B cell (primary cell): Measurements from ENCODE around the gene TPCN2. TPM values are rescaled to one million over a fixed set of nuclear protein-coding genes. Genes with fewer than 3 reads are reported as not detected.

Experiments
- ATAC-seq: fragments of 200-7000 bp; cut with Tn5 transposase; one replicate; pipeline ENCODE4 v1.10.0; 2021; ENCODE audit warnings: low read depth, mild to moderate bottlenecking, moderate number of reproducible peaks, moderate library complexity
- CTCF ChIA-PET: fragments of 350-600 bp; sonication (Branson Sonifier 250); formaldehyde crosslinking; loops from one replicate; lab custom pipeline; 2021; ENCODE audit warnings: antibody characterized with exemption, inconsistent platforms; lab: Charles Lee
- POLR2A ChIA-PET: fragments of 350-600 bp; sonication (Branson Sonifier 250); formaldehyde crosslinking; loops from one replicate; lab custom pipeline; 2021; ENCODE audit warnings: antibody characterized with exemption; lab: Charles Lee
- DNase-seq: peaks from one replicate; pipeline ENCODE4 v3.0.0; 2013
- H2AFZ ChIP-seq: 2 replicates; pipeline ENCODE4 v1.6.1; 2012; ENCODE audit warnings: mild to moderate bottlenecking, low read depth, low read length; ENCODE audit not compliant: insufficient read depth, poor library complexity, severe bottlenecking
- H3K27ac ChIP-seq, 2 donors: 1 replicate in 1 of 2; 2 replicates in 1 of 2; pipeline ENCODE4 v1.5.1; 2012 to 2013; ENCODE audit warnings: low read length in 2 of 2, mild to moderate bottlenecking in 2 of 2, moderate library complexity in 1 of 2
- H3K27me3 ChIP-seq, 4 experiments: fragments of 200-600 bp in 1 of 4; sonication (generic) in 1 of 4; replicated peaks in 1 of 4; 1 replicate in 2 of 4; 2 replicates in 2 of 4; pipeline versions ENCODE4 v1.6.1 to v1.7.0; 2013 to 2016; ENCODE audit warnings: low read length in 3 of 4, mild to moderate bottlenecking in 2 of 4, mixed read lengths in 1 of 4, moderate library complexity in 1 of 4; ENCODE audit not compliant: insufficient read depth in 4 of 4, control insufficient read depth in 3 of 4; ENCODE audit errors: control extremely low read depth in 1 of 4
- H3K36me3 ChIP-seq, 2 experiments: replicated peaks in 1 of 2; 1 replicate in 1 of 2; 2 replicates in 1 of 2; pipeline versions ENCODE4 v1.6.1 to v1.7.1; 2013; ENCODE audit warnings: low read length in 1 of 2; ENCODE audit not compliant: insufficient read depth in 2 of 2, control insufficient read depth in 1 of 2; ENCODE audit errors: control extremely low read depth in 1 of 2, extremely low read depth in 1 of 2
- H3K4me1 ChIP-seq, 2 donors: fragments of 200-600 bp in 1 of 2; sonication (generic) in 1 of 2; 1 replicate in 1 of 2; 2 replicates in 1 of 2; pipeline versions ENCODE4 v1.5.1 to v1.6.1; 2013 to 2017; ENCODE audit warnings: low read length in 2 of 2; ENCODE audit not compliant: control insufficient read depth in 2 of 2, insufficient read depth in 2 of 2
- H3K4me2 ChIP-seq: replicated peaks from 2 replicates; pipeline ENCODE3; 2012; ENCODE audit warnings: mild to moderate bottlenecking, low read depth, low read length; ENCODE audit not compliant: poor library complexity, severe bottlenecking
- H3K4me3 ChIP-seq, 5 experiments: fragments of 200-600 bp in 1 of 5; sonication (generic) in 1 of 5; 1 replicate in 3 of 5; 2 replicates in 2 of 5; pipeline versions ENCODE4 v1.5.1 to v1.7.0; 2011 to 2016; ENCODE audit warnings: low read length in 4 of 5, mild to moderate bottlenecking in 4 of 5, low read depth in 2 of 5, control low read depth in 1 of 5, moderate library complexity in 1 of 5; ENCODE audit not compliant: insufficient read depth in 1 of 5; ENCODE audit errors: control extremely low read depth in 1 of 5, extremely low read depth in 1 of 5
- H3K79me2 ChIP-seq: fragments of 200-600 bp; sonication (generic); one replicate; pipeline ENCODE4 v1.6.0; 2016; ENCODE audit warnings: low read length; ENCODE audit not compliant: control insufficient read depth, insufficient read depth
- H3K9ac ChIP-seq: fragments of 200-600 bp; sonication (generic); 2 replicates; pipeline ENCODE4 v1.6.1; 2017; ENCODE audit warnings: mild to moderate bottlenecking, low read length, moderate library complexity
- H3K9me3 ChIP-seq, 3 donors: one replicate each; pipeline versions ENCODE4 v1.6.1 to v1.7.1; 2013; ENCODE audit warnings: low read length in 2 of 3; ENCODE audit not compliant: control insufficient read depth in 2 of 3, insufficient read depth in 1 of 3; ENCODE audit errors: control extremely low read depth in 1 of 3
- H4K20me1 ChIP-seq: 2 replicates; pipeline ENCODE4 v1.6.0; 2012; ENCODE audit warnings: mild to moderate bottlenecking, low read length; ENCODE audit not compliant: insufficient read depth, control insufficient read depth, poor library complexity, severe bottlenecking
- H3K27ac Mint-ChIP-seq: one replicate; pipeline ENCODE4 v1.8.0; 2021; ENCODE audit warnings: mixed read lengths
- H3K27me3 Mint-ChIP-seq: one replicate; pipeline ENCODE4 v1.8.0; 2021; ENCODE audit warnings: mixed read lengths
- H3K4me1 Mint-ChIP-seq: one replicate; pipeline ENCODE4 v1.8.0; 2021; ENCODE audit warnings: mixed read lengths
- H3K4me3 Mint-ChIP-seq: one replicate; pipeline ENCODE4 v1.8.0; 2021; ENCODE audit warnings: mixed read lengths
- H3K9me3 Mint-ChIP-seq: one replicate; pipeline ENCODE4 v1.8.0; 2022; ENCODE audit warnings: mixed read lengths; ENCODE audit not compliant: insufficient read depth
- EZH2 ChIP-seq: IDR thresholded peaks from 2 replicates; pipeline ENCODE4 v1.6.1; 2012; ENCODE audit warnings: borderline replicate concordance, low read depth, mild to moderate bottlenecking, moderate library complexity, low read length; ENCODE audit not compliant: insufficient read depth, poor library complexity, severe bottlenecking
- WGBS: methylation state at CpG from one replicate; pipeline ENCODE4 v1.1.5; 2013; ENCODE audit warnings: missing lambda C conversion rate; ENCODE audit not compliant: insufficient coverage; 5-methylcytosine and 5-hydroxymethylcytosine counted together
- intact Hi-C: fragments of 100-400 bp; cut with micrococcal nuclease; formaldehyde crosslinking; loops from one replicate; pipeline ENCODE4 v1.10.0; 2022
- polyA plus RNA-seq: library from polyadenylated mRNA; depleted of rRNA; stranded (reverse); fragments of >200 nt; gene quantifications from 2 replicates; pipeline ENCODE4 v1.2.3, GENCODE V29; 2012
- total RNA-seq, 2 donors: library from RNA; stranded (reverse); fragments of 120-200 nt in 1 of 2; gene quantifications; 1 replicate in 1 of 2; 2 replicates in 1 of 2; pipeline versions ENCODE4 v1.2.3 to v1.2.4, GENCODE V29; 2013 to 2022
- TF ChIP-seq, protein P1 (sequence below): fragments of 200-600 bp; IDR thresholded peaks from one replicate; pipeline ENCODE4 v1.8.0; 2022; ENCODE audit warnings: antibody characterized with exemption, mild to moderate bottlenecking

The TPCN2 gene
- total and polyA plus RNA-seq, 2 donors (not counting 1 experiment from before 2014, with no cell fraction given), result 16.8 to 71.4 TPM

DNA sequence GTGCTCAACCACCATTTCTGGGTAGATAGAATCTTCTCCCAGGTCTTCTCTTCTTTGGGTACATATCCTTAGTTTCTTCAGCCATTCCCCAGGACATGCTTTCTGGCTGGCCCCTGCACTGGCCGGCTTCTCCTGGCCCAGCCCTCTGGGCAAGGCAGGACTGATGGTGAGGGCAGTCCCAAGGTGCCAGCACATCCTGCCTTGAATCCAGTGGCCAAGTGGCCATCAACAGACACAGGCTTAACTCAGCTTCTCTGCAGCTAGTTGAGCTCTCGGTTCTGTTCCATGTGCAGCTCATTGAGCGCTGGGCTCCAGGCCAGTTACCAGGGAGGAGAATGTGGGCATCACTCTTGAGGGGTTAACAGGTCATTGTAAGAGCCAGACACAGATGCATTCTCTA lies 124.6 kb downstream of the TPCN2 start:
- no peaks in the 10 kb centered on the region for H3K4me1 ChIP-seq
- ATAC-seq (no peak), DNase-seq (no peak)
- no peaks in the 10 kb centered on the region for H4K20me1 ChIP-seq
- Mint-ChIP-seq H3K27ac (no peak overlapping the region), H3K4me1 (no peaks in the 10 kb centered on the region), H3K4me3 (no peak overlapping the region), H3K9me3 (peaks cover 8% of the 10 kb centered on the region), H3K27me3 (peaks cover 2% of the 10 kb centered on the region)
- WGBS, result 97% methylated on average over 3 of the region's 3 CpGs
- CTCF ChIA-PET, result interaction anchor here (0.6 kb wide), 1 partner anchor 497 kb away, joined by 5 read pairs; no protein-coding TSS in a partner anchor
- no peak overlapping the region for H3K4me2 ChIP-seq
- no peaks in the 10 kb centered on the region for H3K36me3 ChIP-seq
- TF ChIP-seq, protein P1, sequence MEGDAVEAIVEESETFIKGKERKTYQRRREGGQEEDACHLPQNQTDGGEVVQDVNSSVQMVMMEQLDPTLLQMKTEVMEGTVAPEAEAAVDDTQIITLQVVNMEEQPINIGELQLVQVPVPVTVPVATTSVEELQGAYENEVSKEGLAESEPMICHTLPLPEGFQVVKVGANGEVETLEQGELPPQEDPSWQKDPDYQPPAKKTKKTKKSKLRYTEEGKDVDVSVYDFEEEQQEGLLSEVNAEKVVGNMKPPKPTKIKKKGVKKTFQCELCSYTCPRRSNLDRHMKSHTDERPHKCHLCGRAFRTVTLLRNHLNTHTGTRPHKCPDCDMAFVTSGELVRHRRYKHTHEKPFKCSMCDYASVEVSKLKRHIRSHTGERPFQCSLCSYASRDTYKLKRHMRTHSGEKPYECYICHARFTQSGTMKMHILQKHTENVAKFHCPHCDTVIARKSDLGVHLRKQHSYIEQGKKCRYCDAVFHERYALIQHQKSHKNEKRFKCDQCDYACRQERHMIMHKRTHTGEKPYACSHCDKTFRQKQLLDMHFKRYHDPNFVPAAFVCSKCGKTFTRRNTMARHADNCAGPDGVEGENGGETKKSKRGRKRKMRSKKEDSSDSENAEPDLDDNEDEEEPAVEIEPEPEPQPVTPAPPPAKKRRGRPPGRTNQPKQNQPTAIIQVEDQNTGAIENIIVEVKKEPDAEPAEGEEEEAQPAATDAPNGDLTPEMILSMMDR, result no peak
- no peak for TF ChIP-seq EZH2
- no peak overlapping the region for H3K9ac ChIP-seq
- no peaks in the 10 kb centered on the region for H3K79me2 ChIP-seq
- POLR2A ChIA-PET, result no interaction called here
- intact Hi-C loops, result no loop called here
- peaks cover 0 to under 1% (median 0%) of the 10 kb centered on the region in 4 experiments for H3K27me3 ChIP-seq
- peaks cover 0 to 14% (median 3%) of the 10 kb centered on the region in 3 donors for H3K9me3 ChIP-seq
- H2AFZ ChIP-seq, result no peak overlapping the region
- no peak overlapping the region for H3K27ac ChIP-seq
- H3K4me3 ChIP-seq, result no peak overlapping the region

DNA sequence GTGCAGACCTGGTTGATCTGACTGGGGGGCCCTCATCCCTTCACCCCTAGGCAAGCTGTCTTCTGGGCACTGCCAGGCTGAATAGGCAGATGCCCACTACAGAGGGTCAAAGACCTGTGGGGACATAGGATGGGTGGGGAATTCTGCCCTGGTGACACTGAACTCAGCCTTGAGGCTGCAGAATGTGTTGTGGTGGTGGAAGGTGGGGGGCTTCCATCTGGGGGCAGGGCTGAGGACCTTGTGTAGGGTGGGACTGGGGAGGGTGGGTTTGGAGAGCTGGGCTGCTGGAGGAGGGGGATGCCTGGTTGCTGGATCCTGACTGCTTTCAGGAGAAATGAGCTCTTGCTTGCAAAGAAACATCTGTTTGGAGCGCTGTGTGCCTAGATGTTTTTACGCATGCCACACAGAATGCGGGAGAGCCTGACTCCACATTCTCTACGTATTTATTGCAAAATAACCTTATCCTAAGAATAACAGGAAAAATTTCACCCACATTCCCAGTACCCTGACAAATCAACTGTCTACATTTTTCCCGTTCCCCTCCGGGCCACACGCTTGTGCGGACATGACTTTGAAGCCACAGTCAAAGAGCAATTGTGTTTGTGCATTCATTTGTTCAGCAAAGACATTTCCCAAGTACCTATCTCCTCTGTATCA lies 125.3 kb downstream of the TPCN2 start:
- peaks cover under 1% of the 10 kb centered on the region for H3K27me3 Mint-ChIP-seq
- no peaks in the 10 kb centered on the region for H3K36me3 ChIP-seq
- H3K4me2 ChIP-seq, result no peak overlapping the region
- intact Hi-C loops, result no loop called here
- DNase-seq, result no peak
- H4K20me1 ChIP-seq, result no peaks in the 10 kb centered on the region
- CTCF ChIA-PET, result no interaction called here
- peaks cover 8% of the 10 kb centered on the region for H3K9me3 Mint-ChIP-seq
- H3K27ac Mint-ChIP-seq, result no peak overlapping the region
- H3K4me1 Mint-ChIP-seq, result no peaks in the 10 kb centered on the region
- POLR2A ChIA-PET, result no interaction called here
- H2AFZ ChIP-seq, result no peak overlapping the region
- no peak overlapping the region for H3K4me3 ChIP-seq
- peaks cover 0 to 4% (median 0%) of the 10 kb centered on the region in 4 experiments for H3K27me3 ChIP-seq
- H3K27ac ChIP-seq, result no peak overlapping the region
- peaks cover 0 to 14% (median 3%) of the 10 kb centered on the region in 3 donors for H3K9me3 ChIP-seq
- H3K9ac ChIP-seq, result no peak overlapping the region
- WGBS, result 90% methylated on average over 8 of the region's 8 CpGs
- no peaks in the 10 kb centered on the region for H3K79me2 ChIP-seq
- no peak for ATAC-seq
- no peak for TF ChIP-seq EZH2
- TF ChIP-seq, protein P1, result no peak
- H3K4me3 Mint-ChIP-seq, result no peak overlapping the region
- no peaks in the 10 kb centered on the region for H3K4me1 ChIP-seq
